Kidney (tissue), 14 donors: Measurements from ENCODE around the gene HM13. TPM values are rescaled to one million over a fixed set of nuclear protein-coding genes. Genes with fewer than 3 reads are reported as not detected.

Experiments
- DNase-seq, 5 donors: peaks; one replicate each; pipeline ENCODE4 v3.0.0-alpha.2; 2013 to 2020
- FAIRE-seq: peaks from 2 replicates; lab custom pipeline; 2012; peaks lifted over from hg19 to GRCh38; lab: Jason Lieb, UNC
- H3K27ac ChIP-seq, 2 donors: one replicate each; pipeline ENCODE4 v1.7.0; 2013; ENCODE audit warnings: low read depth in 2 of 2, low read length in 2 of 2, inconsistent platforms in 1 of 2
- H3K27me3 ChIP-seq: one replicate; pipeline ENCODE4 v1.7.1; 2013; ENCODE audit warnings: low read length, inconsistent platforms; ENCODE audit not compliant: control insufficient read depth, insufficient read depth
- H3K36me3 ChIP-seq, 3 donors: one replicate each; pipeline versions ENCODE4 v1.7.0 to v1.7.1; 2013; ENCODE audit warnings: low read length in 3 of 3, control low read depth in 1 of 3, inconsistent platforms in 1 of 3; ENCODE audit not compliant: insufficient read depth in 3 of 3, control insufficient read depth in 2 of 3
- H3K4me1 ChIP-seq, 3 donors: one replicate each; pipeline versions ENCODE4 v1.7.0 to v1.7.1; 2013; ENCODE audit warnings: low read length in 3 of 3, inconsistent platforms in 1 of 3, low read depth in 1 of 3; ENCODE audit not compliant: control insufficient read depth in 2 of 3, insufficient read depth in 2 of 3
- H3K4me3 ChIP-seq, 3 donors: one replicate each; pipeline versions ENCODE4 v1.7.0 to v1.8.1; 2013; ENCODE audit warnings: low read length in 3 of 3, control low read depth in 1 of 3, inconsistent platforms in 1 of 3
- H3K9ac ChIP-seq, 3 donors: one replicate each; pipeline versions ENCODE4 v1.7.0 to v1.7.1; 2013; ENCODE audit warnings: low read length in 3 of 3, control low read depth in 1 of 3, inconsistent platforms in 1 of 3
- H3K9me3 ChIP-seq, 3 donors: one replicate each; pipeline versions ENCODE4 v1.7.0 to v1.7.1; 2013; ENCODE audit warnings: low read length in 3 of 3, control low read depth in 1 of 3, inconsistent platforms in 1 of 3; ENCODE audit not compliant: control insufficient read depth in 2 of 3, insufficient read depth in 1 of 3
- CTCF ChIP-seq: IDR thresholded peaks from 3 replicates; pipeline ENCODE4 v1.5.1; 2012; ENCODE audit warnings: mild to moderate bottlenecking, moderate library complexity, borderline replicate concordance; ENCODE audit not compliant: insufficient read depth; ENCODE audit errors: extremely low read depth
- intact Hi-C: fragments of 100-400 bp; cut with DNase I; formaldehyde crosslinking; loops from one replicate; pipeline ENCODE4 v1.11.1; 2022
- polyA plus RNA-seq: library from polyadenylated mRNA; stranded (reverse); fragments of 350-450 nt; fragmentation: Illumina TruSeq; extraction: RNeasy Lipid Tissue Mini Kit (QIAGEN cat#74804); gene quantifications from one replicate; pipeline ENCODE4 v1.2.3, GENCODE V29; 2014; ENCODE audit warnings: low read depth, low replicate concordance; ENCODE audit not compliant: insufficient read depth
- total RNA-seq: library from RNA; stranded (reverse); fragmentation: NEBNext Ultra II Directional; extraction: Animal tissue kit (Norgen Biotek cat#: 25700); gene quantifications from one replicate; pipeline ENCODE4 v1.2.1, GENCODE V29; 2021
- donor health status: control.
- donor health status: control.
- donor health status: control.
- donor health status: control.
- donor health status: control.
- donor health status: DM: yes; HTN: yes; CAD: no.
- donor health status: Normal renal cell carcinoma (clear cell type).

Gene HM13
- total and polyA plus RNA-seq, 2 donors from 2014 or later, result 154 to 174 TPM

GRCh38 chr20:31565699-31566318, 51.6 kb downstream of the HM13 start:
- Histone ChIP-seq H3K36me3 (peaks cover 7 to 24% (median 15%) of the 10 kb centered on the region in 3 donors), H3K4me3 (no peak overlapping the region), H3K9ac (no peak overlapping the region), H3K9me3 (no peaks in the 10 kb centered on the region), H3K27me3 (no peaks in the 10 kb centered on the region), H3K4me1 (peaks cover 0 to 9% (median 4%) of the 10 kb centered on the region in 3 donors), H3K27ac (no peak overlapping the region)
- FAIRE-seq, result no peak
- no peak for TF ChIP-seq CTCF
- intact Hi-C loops, result no loop called here
- DNase-seq, result no peak

- no peaks in the 10 kb centered on the region for H3K9me3 ChIP-seq
- FAIRE-seq (no peak), DNase-seq (no peak)
- no peaks in the 10 kb centered on the region for H3K27me3 ChIP-seq
- no peak for TF ChIP-seq CTCF
- H3K9ac ChIP-seq, result no peak overlapping the region
- intact Hi-C loops, result no loop called here
- no peak overlapping the region for H3K4me3 ChIP-seq
- peaks cover 0 to 9% (median 4%) of the 10 kb centered on the region in 3 donors for H3K4me1 ChIP-seq
- H3K36me3 ChIP-seq, result peaks cover 4 to 24% (median 15%) of the 10 kb centered on the region in 3 donors
- H3K27ac ChIP-seq, result no peak overlapping the region
These were observed 52.0 kb downstream of the HM13 start for GRCh38 chr20:31566319-31566657.

GRCh38 chr20:31566658-31567379, 52.6 kb downstream of the HM13 start:
- H3K9me3 ChIP-seq, result no peaks in the 10 kb centered on the region
- peaks cover 0 to 9% (median 4%) of the 10 kb centered on the region in 3 donors for H3K4me1 ChIP-seq
- no peaks in the 10 kb centered on the region for H3K27me3 ChIP-seq
- no peak for FAIRE-seq
- no peak for TF ChIP-seq CTCF
- intact Hi-C loops, result no loop called here
- no peak overlapping the region for H3K4me3 ChIP-seq
- peaks cover 2 to 19% (median 12%) of the 10 kb centered on the region in 3 donors for H3K36me3 ChIP-seq
- no peak overlapping the region for H3K9ac ChIP-seq
- peak; percentile 45 to 91 (median 62) for DNase-seq
- peak overlapping the region in 1 of 2 donors; percentile 29 for H3K27ac ChIP-seq
